Neuron (in vitro differentiated cells): Measurements from ENCODE around the gene IQGAP1.

ENCODE experiments used
- H2AFZ ChIP-seq: one replicate; pipeline ENCODE4 v1.6.1; 2013; ENCODE audit warnings: low read depth, mild to moderate bottlenecking, inconsistent platforms, low read length, moderate library complexity
- H3K27me3 ChIP-seq: one replicate; pipeline ENCODE4 v1.6.1; 2013; ENCODE audit warnings: low read length; ENCODE audit not compliant: insufficient read depth
- H3K36me3 ChIP-seq: one replicate; pipeline ENCODE4 v1.6.1; 2013; ENCODE audit warnings: low read length; ENCODE audit not compliant: insufficient read depth
- H3K4me1 ChIP-seq: one replicate; pipeline ENCODE4 v1.6.1; 2013; ENCODE audit warnings: low read length; ENCODE audit not compliant: insufficient read depth
- H3K4me3 ChIP-seq: 2 replicates; pipeline ENCODE4 v1.5.1; 2013; ENCODE audit warnings: mild to moderate bottlenecking, low read length, moderate library complexity
- H3K9me3 ChIP-seq: one replicate; pipeline ENCODE4 v1.6.1; 2013; ENCODE audit warnings: low read length

IQGAP1 gene

GRCh38 chr15:90352107-90352893 is 35.7 kb upstream of the IQGAP1 start, which contains the start of gene ZNF774:
TSS of gene ZNF774 (plus strand) at chr15:90352284. CDS start at chr15:90354661, 2,377 bp downstream.
- H3K4me1 ChIP-seq = no peaks in the 10 kb centered on the region
- no peaks in the 10 kb centered on the region for H3K9me3 ChIP-seq
- H2AFZ ChIP-seq = peak within 1 kb of the TSS; percentile 99
- H3K27me3 ChIP-seq = no peaks in the 10 kb centered on the region
- H3K4me3 ChIP-seq = peak within 1 kb of the TSS; percentile 77
- H3K36me3 ChIP-seq = no peaks in the 10 kb centered on the region

GRCh38 chr15:90354986-90355385 is 33.1 kb upstream of the IQGAP1 start:
- Histone ChIP-seq H3K4me3 (no peak overlapping the region), H3K4me1 (no peaks in the 10 kb centered on the region), H2AFZ (no peak overlapping the region), H3K27me3 (no peaks in the 10 kb centered on the region), H3K36me3 (no peaks in the 10 kb centered on the region), H3K9me3 (no peaks in the 10 kb centered on the region)

- H3K4me1 ChIP-seq = peaks cover 4% of the 10 kb centered on the region
- H3K27me3 ChIP-seq = no peaks in the 10 kb centered on the region
- peaks cover 8% of the 10 kb centered on the region for H3K36me3 ChIP-seq
- no peak overlapping the region for H3K4me3 ChIP-seq
- H2AFZ ChIP-seq = no peak overlapping the region
- no peaks in the 10 kb centered on the region for H3K9me3 ChIP-seq
Observed at GRCh38 chr15:90358124-90359033, 29.7 kb upstream of the IQGAP1 start.

GRCh38 chr15:90360746-90361145 is 27.3 kb upstream of the IQGAP1 start:
- peaks cover 4% of the 10 kb centered on the region for H3K4me1 ChIP-seq
- no peak overlapping the region for H3K4me3 ChIP-seq
- peaks cover 8% of the 10 kb centered on the region for H3K36me3 ChIP-seq
- no peak overlapping the region for H2AFZ ChIP-seq
- no peaks in the 10 kb centered on the region for H3K27me3 ChIP-seq
- H3K9me3 ChIP-seq = no peaks in the 10 kb centered on the region

GRCh38 chr15:90362936-90363212 is 25.2 kb upstream of the IQGAP1 start:
- Histone ChIP-seq H3K9me3 (no peaks in the 10 kb centered on the region), H3K4me3 (no peak overlapping the region), H3K27me3 (no peaks in the 10 kb centered on the region), H3K36me3 (peaks cover 8% of the 10 kb centered on the region), H3K4me1 (peaks cover 4% of the 10 kb centered on the region), H2AFZ (no peak overlapping the region)

GRCh38 chr15:90364251-90364650 is 23.8 kb upstream of the IQGAP1 start:
- Histone ChIP-seq H3K27me3 (no peaks in the 10 kb centered on the region), H3K4me3 (no peak overlapping the region), H3K9me3 (no peaks in the 10 kb centered on the region), H3K4me1 (peaks cover 4% of the 10 kb centered on the region), H2AFZ (no peak overlapping the region), H3K36me3 (peaks cover 8% of the 10 kb centered on the region)

GRCh38 chr15:90365414-90366055 is 22.5 kb upstream of the IQGAP1 start:
- H3K36me3 ChIP-seq = peaks cover 5% of the 10 kb centered on the region
- H3K4me3 ChIP-seq = no peak overlapping the region
- H3K4me1 ChIP-seq = peaks cover 4% of the 10 kb centered on the region
- H3K9me3 ChIP-seq = no peaks in the 10 kb centered on the region
- no peaks in the 10 kb centered on the region for H3K27me3 ChIP-seq
- H2AFZ ChIP-seq = no peak overlapping the region

GRCh38 chr15:90367576-90367975 is 20.5 kb upstream of the IQGAP1 start:
- no peak overlapping the region for H3K4me3 ChIP-seq
- H3K9me3 ChIP-seq = no peaks in the 10 kb centered on the region
- H3K27me3 ChIP-seq = no peaks in the 10 kb centered on the region
- H3K36me3 ChIP-seq = no peaks in the 10 kb centered on the region
- H3K4me1 ChIP-seq = no peaks in the 10 kb centered on the region
- H2AFZ ChIP-seq = no peak overlapping the region

- no peak overlapping the region for H2AFZ ChIP-seq
- no peaks in the 10 kb centered on the region for H3K4me1 ChIP-seq
- no peaks in the 10 kb centered on the region for H3K27me3 ChIP-seq
- H3K4me3 ChIP-seq = no peak overlapping the region
- H3K36me3 ChIP-seq = no peaks in the 10 kb centered on the region
- peaks cover 3% of the 10 kb centered on the region for H3K9me3 ChIP-seq
Observed at GRCh38 chr15:90375071-90375470, 13.0 kb upstream of the IQGAP1 start.

GRCh38 chr15:90376789-90377188 is 11.3 kb upstream of the IQGAP1 start:
- Histone ChIP-seq H3K4me1 (no peaks in the 10 kb centered on the region), H3K4me3 (no peak overlapping the region), H3K27me3 (no peaks in the 10 kb centered on the region), H3K36me3 (no peaks in the 10 kb centered on the region), H2AFZ (no peak overlapping the region), H3K9me3 (peaks cover 3% of the 10 kb centered on the region)

GRCh38 chr15:90379263-90379662 is 8.8 kb upstream of the IQGAP1 start:
- Histone ChIP-seq H3K36me3 (no peaks in the 10 kb centered on the region), H3K9me3 (peaks cover 3% of the 10 kb centered on the region), H3K4me1 (no peaks in the 10 kb centered on the region), H3K4me3 (no peak overlapping the region), H3K27me3 (no peaks in the 10 kb centered on the region), H2AFZ (no peak overlapping the region)

GRCh38 chr15:90381515-90381914 is 6.5 kb upstream of the IQGAP1 start:
- Histone ChIP-seq H3K4me1 (no peaks in the 10 kb centered on the region), H3K36me3 (no peaks in the 10 kb centered on the region), H2AFZ (no peak overlapping the region), H3K27me3 (no peaks in the 10 kb centered on the region), H3K4me3 (no peak overlapping the region), H3K9me3 (peaks cover 3% of the 10 kb centered on the region)

GRCh38 chr15:90382320-90382719 is 5.7 kb upstream of the IQGAP1 start:
- Histone ChIP-seq H3K4me3 (no peak overlapping the region), H2AFZ (no peak overlapping the region), H3K4me1 (no peaks in the 10 kb centered on the region), H3K9me3 (peaks cover 3% of the 10 kb centered on the region), H3K36me3 (no peaks in the 10 kb centered on the region), H3K27me3 (no peaks in the 10 kb centered on the region)
